GM12865 (cell line): ENCODE results near the gene PAFAH1B2.

Source experiments
- DNase-seq: peaks from one replicate; pipeline ENCODE4 v3.0.0; 2010; ENCODE audit warnings: low read depth
- H3K4me3 ChIP-seq: 2 replicates; pipeline ENCODE4 v1.5.1; 2011; ENCODE audit warnings: mild to moderate bottlenecking, low read depth, low read length, control low read depth
- TF ChIP-seq, protein P1 (sequence below): IDR thresholded peaks from 2 replicates; pipeline ENCODE4 v1.5.1; 2011; ENCODE audit warnings: low read length, control low read depth, low read depth, inconsistent platforms; ENCODE audit not compliant: insufficient read depth; ENCODE audit errors: missing control alignments

Gene PAFAH1B2

DNA sequence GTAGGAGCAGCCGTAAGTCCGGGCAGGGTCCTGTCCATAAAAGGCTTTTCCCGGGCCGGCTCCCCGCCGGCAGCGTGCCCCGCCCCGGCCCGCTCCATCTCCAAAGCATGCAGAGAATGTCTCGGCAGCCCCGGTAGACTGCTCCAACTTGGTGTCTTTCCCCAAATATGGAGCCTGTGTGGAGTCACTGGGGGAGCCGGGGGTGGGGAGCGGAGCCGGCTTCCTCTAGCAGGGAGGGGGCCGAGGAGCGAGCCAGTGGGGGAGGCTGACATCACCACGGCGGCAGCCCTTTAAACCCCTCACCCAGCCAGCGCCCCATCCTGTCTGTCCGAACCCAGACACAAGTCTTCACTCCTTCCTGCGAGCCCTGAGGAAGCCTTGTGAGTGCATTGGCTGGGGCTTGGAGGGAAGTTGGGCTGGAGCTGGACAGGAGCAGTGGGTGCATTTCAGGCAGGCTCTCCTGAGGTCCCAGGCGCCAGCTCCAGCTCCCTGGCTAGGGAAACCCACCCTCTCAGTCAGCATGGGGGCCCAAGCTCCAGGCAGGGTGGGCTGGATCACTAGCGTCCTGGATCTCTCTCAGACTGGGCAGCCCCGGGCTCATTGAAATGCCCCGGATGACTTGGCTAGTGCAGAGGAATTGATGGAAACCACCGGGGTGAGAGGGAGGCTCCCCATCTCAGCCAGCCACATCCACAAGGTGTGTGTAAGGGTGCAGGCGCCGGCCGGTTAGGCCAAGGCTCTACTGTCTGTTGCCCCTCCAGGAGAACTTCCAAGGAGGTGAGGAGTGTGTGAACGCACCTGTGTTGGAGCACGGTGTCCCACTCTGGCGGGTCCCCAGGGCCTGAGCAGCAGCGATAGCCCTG, 55.2 kb downstream of the PAFAH1B2 start, which contains the start of gene TAGLN:
Gene TAGLN, plus strand, starts transcription at position 318 of the 863 bp plus-strand sequence. CDS start 3,644 bp downstream, outside the sequence.
- H3K4me3 ChIP-seq, result no peak within 1 kb of the TSS
- TF ChIP-seq, protein P1, sequence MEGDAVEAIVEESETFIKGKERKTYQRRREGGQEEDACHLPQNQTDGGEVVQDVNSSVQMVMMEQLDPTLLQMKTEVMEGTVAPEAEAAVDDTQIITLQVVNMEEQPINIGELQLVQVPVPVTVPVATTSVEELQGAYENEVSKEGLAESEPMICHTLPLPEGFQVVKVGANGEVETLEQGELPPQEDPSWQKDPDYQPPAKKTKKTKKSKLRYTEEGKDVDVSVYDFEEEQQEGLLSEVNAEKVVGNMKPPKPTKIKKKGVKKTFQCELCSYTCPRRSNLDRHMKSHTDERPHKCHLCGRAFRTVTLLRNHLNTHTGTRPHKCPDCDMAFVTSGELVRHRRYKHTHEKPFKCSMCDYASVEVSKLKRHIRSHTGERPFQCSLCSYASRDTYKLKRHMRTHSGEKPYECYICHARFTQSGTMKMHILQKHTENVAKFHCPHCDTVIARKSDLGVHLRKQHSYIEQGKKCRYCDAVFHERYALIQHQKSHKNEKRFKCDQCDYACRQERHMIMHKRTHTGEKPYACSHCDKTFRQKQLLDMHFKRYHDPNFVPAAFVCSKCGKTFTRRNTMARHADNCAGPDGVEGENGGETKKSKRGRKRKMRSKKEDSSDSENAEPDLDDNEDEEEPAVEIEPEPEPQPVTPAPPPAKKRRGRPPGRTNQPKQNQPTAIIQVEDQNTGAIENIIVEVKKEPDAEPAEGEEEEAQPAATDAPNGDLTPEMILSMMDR, result no peak
- no peak for DNase-seq

DNA sequence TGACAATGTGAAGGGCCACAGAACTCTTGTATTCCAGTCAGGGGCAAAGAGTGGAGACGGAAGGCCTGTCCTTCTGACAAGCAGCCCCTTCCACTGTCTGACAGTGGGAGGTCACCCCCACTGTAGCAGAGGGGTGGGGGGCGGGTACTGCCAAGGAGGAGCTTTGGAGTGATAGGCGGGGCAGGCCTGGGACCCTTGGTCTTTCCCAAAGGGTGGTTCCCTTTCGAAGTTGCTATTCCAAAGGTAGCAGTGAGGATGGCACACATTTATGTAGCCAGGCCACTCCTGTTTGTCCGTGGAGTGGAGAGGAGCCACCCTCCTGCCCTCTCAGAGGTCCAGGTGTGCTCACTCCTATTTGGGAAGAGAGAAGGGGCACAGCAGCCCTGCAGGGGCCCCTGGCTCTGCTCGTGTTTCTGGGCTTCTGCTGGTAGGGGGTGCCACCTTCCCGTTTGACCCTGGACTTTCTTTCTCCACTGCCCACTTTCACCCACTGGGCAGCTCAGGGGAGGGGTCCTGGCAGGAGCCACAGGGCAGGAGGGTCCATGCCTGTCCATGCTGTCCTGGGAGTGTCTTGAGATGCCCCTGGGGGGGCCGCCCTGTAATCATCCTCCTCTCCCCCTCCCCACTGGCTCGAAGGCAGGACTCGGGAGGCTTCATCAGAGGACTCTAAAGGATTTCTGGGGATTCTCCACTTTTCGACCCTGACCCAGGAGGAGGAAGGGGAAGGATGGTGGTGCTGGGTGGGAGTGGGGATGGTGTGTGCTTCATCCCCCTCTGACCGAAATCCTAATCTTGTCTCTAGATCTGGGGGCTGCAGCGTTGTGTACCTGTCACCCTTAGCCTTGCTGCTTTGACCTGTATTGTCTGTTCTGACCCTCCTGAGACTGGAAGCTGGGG, 56.1 kb downstream of the PAFAH1B2 start:
- H3K4me3 ChIP-seq, result no peak overlapping the region
- no peak for DNase-seq
- TF ChIP-seq, protein P1, result no peak

DNA sequence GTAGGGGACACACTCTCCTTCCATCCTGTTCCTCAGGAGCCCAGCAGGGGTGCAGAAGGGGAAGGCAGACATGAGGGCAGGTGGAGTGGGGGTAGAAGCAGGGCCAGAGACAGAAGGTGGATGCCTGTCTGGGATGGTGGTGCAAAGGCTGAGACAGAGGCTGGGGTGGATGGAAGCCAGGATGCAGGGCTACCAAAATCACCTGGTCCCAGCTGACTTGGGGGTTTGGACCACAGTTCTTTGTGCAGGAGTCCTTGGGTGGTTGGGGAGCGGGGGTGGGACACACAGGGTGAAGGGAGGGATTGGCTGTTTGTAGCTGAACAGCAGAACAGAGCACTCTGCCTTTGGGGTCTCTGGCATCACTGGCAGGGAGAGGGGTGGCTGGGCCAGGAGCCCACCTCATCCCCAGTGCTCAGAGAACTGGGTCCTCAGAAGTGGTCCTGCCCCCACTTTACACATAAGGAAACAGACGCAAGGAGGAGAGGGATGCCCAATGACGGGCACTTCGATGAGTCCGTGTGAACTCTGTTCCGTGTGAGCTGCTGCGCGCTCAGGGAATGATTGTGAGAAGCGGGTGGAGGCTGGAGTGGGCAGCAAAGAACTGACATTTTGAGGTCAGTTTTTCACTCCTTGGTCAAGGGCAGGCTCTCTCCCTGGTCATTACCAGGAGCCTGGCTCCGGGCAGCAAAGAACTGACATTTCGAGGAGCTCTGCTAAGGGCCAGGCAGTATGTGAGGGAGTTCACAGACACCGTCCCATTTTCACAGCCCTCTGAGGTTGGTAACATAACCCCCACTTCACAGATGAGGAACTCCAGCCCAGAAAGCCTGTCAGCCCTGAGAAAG, 56.9 kb downstream of the PAFAH1B2 start:
- no peak for DNase-seq
- TF ChIP-seq, protein P1, result no peak
- H3K4me3 ChIP-seq, result no peak overlapping the region

DNA sequence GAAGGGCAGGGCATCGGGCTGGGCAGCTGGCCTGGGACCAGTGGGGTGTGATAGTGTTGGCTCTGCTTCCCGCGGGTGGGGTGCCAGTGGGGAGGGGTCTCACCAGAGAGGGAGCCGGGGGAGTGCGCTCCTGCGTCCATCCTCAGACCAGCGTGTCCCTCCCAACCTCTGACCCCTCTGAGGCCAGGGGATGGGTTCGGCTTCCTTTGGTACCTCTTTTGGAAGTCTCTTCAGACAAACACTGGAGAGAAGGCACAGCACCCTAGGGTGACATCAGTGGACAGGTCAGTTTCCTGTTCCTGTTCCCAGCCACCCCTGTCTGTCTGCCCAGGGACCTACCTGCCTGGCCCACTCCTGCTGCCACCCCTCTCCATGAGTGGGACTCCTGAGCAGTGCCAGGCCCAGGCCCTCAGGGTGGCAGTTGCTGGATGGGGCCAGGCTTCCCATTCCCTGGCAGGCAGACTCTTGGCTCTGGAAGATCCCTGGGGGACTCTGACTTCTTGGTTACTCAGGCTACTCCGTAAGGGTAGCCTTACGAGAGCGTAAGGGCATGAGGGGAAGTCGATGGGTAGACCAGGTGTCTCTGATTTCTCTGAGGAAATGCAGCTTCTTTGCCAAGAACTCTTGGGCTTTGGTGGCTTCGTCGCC, 57.7 kb downstream of the PAFAH1B2 start:
- TF ChIP-seq, protein P1, result no peak
- no peak for DNase-seq
- no peak overlapping the region for H3K4me3 ChIP-seq

DNA sequence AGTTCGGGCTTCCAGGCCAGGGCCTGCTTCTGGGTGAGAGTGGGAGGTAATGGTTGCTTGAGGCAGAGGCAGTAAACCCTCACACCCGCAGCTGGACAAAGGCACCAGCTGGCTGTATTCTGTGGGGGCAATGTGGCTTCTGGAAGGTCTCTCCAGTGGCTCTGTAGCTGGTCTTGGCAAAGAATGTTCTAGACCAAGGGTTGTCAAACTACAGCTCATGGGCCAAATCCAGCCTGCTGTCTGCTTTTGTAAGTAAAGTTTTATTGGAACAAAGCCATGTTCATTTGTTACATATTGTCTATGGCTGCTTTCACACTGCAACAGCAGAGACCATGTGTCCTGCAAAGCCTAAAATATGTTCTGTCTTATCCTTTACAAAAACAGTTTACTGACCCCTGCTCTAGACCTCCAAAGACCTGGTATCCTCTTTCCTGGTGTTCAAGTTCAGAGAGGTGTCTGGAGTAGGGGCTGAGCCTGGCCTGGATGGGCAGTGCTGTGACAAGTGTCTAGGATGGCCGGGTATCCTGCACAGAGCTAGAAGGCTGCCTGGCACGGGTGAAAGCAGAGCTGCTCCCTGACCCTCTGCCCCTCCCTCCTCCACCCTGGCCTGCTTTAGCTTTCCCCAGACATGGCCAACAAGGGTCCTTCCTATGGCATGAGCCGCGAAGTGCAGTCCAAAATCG, 58.4 kb downstream of the PAFAH1B2 start:
- no peak for DNase-seq
- TF ChIP-seq, protein P1, result no peak
- H3K4me3 ChIP-seq, result no peak overlapping the region
